Skeletal muscle tissue (tissue), 4 donors: ENCODE data around the gene RASD1. TPM values are rescaled to one million over a fixed set of nuclear protein-coding genes. Genes with fewer than 3 reads are reported as not detected.

Experiments
- H3K27ac ChIP-seq: one replicate; pipeline ENCODE4 v1.7.0; 2013; ENCODE audit warnings: mild to moderate bottlenecking, low read depth, low read length, inconsistent platforms
- H3K27me3 ChIP-seq, 3 donors: one replicate each; pipeline ENCODE4 v1.7.0; 2013; ENCODE audit warnings: low read length in 3 of 3; ENCODE audit not compliant: control insufficient read depth in 3 of 3, insufficient read depth in 3 of 3
- H3K36me3 ChIP-seq, 3 donors: one replicate each; pipeline ENCODE4 v1.7.0; 2013; ENCODE audit warnings: low read length in 3 of 3; ENCODE audit not compliant: control insufficient read depth in 3 of 3, insufficient read depth in 3 of 3
- H3K4me1 ChIP-seq, 3 donors: one replicate each; pipeline ENCODE4 v1.7.0; 2013; ENCODE audit warnings: low read length in 3 of 3, mild to moderate bottlenecking in 3 of 3; ENCODE audit not compliant: control insufficient read depth in 3 of 3, insufficient read depth in 3 of 3
- H3K4me3 ChIP-seq, 3 donors: one replicate each; pipeline ENCODE4 v1.7.0; 2013; ENCODE audit warnings: low read length in 3 of 3
- H3K9ac ChIP-seq, 3 donors: one replicate each; pipeline ENCODE4 v1.7.0; 2013; ENCODE audit warnings: low read length in 3 of 3, mild to moderate bottlenecking in 3 of 3, moderate library complexity in 2 of 3, low read depth in 1 of 3
- H3K9me3 ChIP-seq, 3 donors: one replicate each; pipeline ENCODE4 v1.7.0; 2013; ENCODE audit warnings: low read length in 3 of 3; ENCODE audit not compliant: control insufficient read depth in 3 of 3
- total RNA-seq: library from RNA; depleted of rRNA; stranded (reverse); fragments of >200 nt; gene quantifications from one replicate; pipeline ENCODE4 v1.2.3, GENCODE V29; 2014
- donor health status: Osteomylitis.

The RASD1 gene
- total RNA-seq, 1 donor from 2014 or later, result 4.2 TPM

DNA sequence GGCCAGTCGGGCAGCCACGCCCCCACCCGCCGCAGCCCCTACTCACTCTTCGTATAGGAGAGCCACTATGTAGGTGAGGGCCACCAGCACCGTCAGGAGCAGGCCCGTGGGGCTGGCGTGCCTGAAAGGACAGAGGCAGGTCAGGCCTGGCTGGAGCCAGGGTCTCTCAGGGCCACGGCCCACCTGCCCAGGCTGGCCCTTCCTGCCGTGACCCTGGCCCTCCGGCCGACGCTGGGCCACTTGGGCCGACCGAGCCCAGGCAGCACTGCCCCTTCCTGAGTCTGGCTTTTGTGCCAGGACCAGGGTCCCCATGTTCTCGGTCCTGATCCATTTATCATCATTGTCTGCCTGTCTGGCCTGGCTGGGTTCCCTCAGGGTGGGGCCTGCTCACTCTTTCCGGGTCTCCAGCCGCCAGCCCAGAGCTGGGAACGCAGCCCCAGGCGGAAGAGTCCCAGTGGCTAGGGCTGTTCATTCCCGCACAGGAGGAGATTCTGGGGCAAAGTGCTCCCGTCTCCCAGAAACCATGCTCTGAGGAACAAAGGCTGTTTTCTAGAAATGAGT is 10.1 kb upstream of the RASD1 start:
- peaks cover 16 to 37% (median 19%) of the 10 kb centered on the region in 3 donors for H3K4me1 ChIP-seq
- peak overlapping the region; percentile 86 for H3K27ac ChIP-seq
- H3K27me3 ChIP-seq, result no peaks in the 10 kb centered on the region
- no peaks in the 10 kb centered on the region for H3K36me3 ChIP-seq
- H3K9ac ChIP-seq, result peak overlapping the region; percentile 20 to 72 (median 53)
- H3K4me3 ChIP-seq, result no peak overlapping the region
- no peaks in the 10 kb centered on the region for H3K9me3 ChIP-seq

DNA sequence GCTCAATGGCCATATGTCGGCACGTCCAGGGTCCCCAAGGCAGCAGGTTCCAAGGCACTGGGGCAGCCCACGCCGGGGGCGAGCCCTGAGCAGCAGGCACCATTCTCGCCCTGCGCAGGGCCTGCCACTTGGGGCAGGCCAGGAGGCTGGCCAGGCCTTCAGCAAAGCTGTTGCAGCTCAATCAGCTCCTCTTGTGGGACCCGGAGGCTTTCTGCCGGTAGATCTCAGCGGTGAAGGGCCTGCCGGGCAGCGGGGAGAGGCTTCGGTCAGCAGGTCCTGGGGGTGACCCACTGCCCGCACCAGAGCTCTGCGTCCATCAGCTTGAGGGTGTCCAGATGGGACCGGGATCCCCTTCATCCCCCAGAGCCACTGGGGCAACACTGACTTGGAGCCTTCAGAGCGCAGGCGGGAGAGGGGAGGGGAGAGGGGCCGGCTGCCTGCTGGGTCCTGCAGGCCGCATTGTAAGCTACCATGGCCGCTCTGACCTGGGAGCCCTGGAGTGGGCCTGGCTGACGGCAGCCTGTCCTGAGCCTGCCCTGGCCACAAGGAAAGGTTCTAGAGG is 9.5 kb upstream of the RASD1 start:
- Histone ChIP-seq H3K36me3 (no peaks in the 10 kb centered on the region), H3K27me3 (no peaks in the 10 kb centered on the region), H3K9ac (no peak overlapping the region), H3K4me3 (no peak overlapping the region), H3K27ac (peak overlapping the region; percentile 86), H3K4me1 (peaks cover 16 to 32% (median 19%) of the 10 kb centered on the region in 3 donors), H3K9me3 (no peaks in the 10 kb centered on the region)

DNA sequence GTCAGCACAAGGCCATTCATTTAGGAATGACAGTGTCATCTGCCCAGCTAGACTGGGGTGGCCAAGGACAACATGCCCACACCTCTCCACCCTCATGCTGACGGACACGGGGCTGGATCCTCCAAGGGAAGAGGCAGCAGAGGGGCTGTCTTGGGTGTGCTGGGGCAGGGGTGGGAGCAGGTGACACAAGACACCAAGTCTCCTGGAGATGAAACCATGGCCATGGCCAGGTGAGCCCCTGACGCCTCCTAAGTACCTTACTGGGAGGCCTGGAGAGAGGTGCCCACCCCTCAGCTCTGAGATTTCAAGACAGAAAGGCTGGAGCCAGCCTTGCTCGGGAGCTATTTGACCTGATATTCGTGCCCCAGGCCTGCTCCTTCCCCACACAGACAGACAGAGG is 9.0 kb upstream of the RASD1 start:
- Histone ChIP-seq H3K4me1 (peaks cover 16 to 27% (median 19%) of the 10 kb centered on the region in 3 donors), H3K36me3 (no peaks in the 10 kb centered on the region), H3K27ac (no peak overlapping the region), H3K9me3 (no peaks in the 10 kb centered on the region), H3K27me3 (no peaks in the 10 kb centered on the region), H3K9ac (no peak overlapping the region), H3K4me3 (no peak overlapping the region)

DNA sequence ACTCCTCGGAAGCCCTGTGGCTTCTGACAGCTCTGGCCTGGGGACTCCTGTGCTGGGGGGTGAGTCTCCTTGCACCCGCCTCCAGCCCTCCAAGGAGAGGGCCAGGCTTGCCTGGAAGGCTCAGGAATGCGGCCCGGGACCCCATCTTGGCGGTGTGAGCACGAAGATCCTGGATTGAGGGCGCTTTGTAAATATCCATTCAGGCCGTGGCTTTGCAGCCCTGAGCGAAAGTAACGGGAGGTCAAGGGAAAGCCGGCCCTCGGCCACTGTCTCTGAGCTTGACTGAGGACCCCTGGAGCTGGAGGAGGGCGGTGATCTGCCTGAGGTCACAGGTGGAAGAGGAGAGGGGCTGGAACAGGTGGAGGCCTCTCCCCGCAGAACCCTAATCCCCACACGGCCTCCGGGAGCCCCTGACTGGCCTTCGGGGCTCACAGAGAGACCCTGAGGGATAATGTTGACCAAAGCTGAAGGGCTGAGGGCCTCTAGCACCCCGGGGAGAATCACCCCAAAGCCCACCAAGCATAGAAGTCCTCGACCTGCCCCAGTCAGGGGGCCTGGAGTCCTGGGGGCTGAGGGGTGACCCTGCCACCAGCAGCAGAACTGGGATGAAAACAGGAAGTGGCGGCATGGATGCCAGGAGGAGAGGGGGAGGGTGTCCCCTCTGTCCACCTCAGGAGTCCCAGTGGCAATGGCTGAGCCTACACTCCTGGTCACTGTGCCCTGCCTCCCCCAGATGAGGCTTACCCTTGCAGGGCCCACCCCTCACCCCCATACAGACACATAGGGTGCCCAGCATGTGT is 8.3 kb upstream of the RASD1 start:
- H3K4me1 ChIP-seq, result peaks cover 16 to 27% (median 19%) of the 10 kb centered on the region in 3 donors
- H3K36me3 ChIP-seq, result no peaks in the 10 kb centered on the region
- no peak overlapping the region for H3K9ac ChIP-seq
- no peak overlapping the region for H3K4me3 ChIP-seq
- no peak overlapping the region for H3K27ac ChIP-seq
- H3K9me3 ChIP-seq, result no peaks in the 10 kb centered on the region
- no peaks in the 10 kb centered on the region for H3K27me3 ChIP-seq

DNA sequence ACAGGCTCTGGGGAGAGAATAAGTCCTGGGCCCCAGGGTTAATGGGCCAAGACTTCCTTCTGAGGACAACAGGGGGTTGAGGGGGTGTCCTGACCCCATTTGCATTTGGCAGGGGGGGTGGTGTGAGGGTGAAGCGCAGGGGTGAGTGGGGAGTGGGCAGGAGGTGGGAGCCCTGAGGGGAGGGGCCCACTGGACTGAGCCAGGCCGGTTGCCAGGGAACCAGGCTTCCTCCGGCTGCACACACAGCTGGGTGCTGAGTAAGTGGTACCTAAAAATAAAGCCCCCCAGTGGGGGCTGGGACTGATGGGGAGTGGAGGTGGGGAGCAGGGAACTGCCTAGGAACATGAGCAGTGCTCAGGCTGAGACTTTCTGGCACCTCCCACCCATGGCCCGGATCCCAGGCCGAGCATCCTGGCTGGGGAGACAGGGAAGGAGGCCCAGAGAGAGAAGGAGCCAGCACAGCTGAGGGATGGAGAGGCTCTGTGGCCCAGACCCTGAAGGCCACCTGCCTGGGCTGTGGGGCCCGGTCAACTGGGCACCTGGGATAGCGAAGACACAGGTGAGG is 7.5 kb upstream of the RASD1 start:
- no peak overlapping the region for H3K27ac ChIP-seq

DNA sequence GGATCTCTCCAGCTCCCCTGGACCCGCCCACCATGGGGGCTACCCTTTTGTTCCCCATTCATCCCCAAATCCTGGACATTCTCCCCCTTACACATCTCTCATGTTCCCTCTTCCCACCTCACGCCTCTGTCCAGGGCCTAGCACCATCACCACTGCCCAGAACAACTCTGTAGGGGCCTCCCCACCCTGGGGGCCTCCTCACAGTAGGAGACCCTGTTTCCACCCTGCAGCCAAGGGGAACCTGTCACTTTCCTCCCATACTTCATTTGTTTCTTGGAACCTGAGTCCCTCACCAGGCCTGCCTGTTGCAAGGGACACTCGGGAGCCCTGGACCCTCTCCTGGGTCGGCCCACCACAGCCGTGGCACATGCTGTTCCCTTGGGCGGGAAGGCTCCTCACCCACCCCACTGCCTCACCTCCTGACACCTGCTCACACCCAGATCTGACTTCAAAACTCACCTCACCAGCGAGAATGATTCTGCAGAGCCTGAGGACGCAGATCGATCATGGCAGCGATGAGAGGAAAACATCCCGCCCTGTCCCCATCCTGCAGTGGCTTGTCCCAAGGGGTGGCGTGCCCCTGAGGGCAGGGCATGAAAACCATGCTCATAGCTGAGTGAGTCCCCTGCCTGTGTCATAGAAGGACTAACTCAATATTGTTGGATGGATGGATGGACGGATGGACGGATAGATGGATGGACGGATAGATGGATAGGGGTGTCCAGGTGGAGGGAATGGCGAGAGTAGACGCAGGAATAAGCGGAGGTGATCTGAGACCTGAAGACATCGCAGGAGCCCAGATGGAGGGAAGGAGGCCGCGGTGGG is 6.8 kb upstream of the RASD1 start:
- H3K9me3 ChIP-seq, result no peaks in the 10 kb centered on the region
- no peaks in the 10 kb centered on the region for H3K36me3 ChIP-seq
- H3K4me3 ChIP-seq, result no peak overlapping the region
- H3K27me3 ChIP-seq, result no peaks in the 10 kb centered on the region
- peaks cover 16 to 25% (median 19%) of the 10 kb centered on the region in 3 donors for H3K4me1 ChIP-seq
- no peak overlapping the region for H3K9ac ChIP-seq
- H3K27ac ChIP-seq, result no peak overlapping the region

More for the DNA sequence above, 7.5 kb upstream of the RASD1 start:
- H3K9ac ChIP-seq, result no peak overlapping the region
- no peaks in the 10 kb centered on the region for H3K36me3 ChIP-seq
- no peaks in the 10 kb centered on the region for H3K27me3 ChIP-seq
- no peaks in the 10 kb centered on the region for H3K9me3 ChIP-seq
- H3K4me3 ChIP-seq, result no peak overlapping the region
- H3K4me1 ChIP-seq, result peaks cover 16 to 27% (median 19%) of the 10 kb centered on the region in 3 donors

DNA sequence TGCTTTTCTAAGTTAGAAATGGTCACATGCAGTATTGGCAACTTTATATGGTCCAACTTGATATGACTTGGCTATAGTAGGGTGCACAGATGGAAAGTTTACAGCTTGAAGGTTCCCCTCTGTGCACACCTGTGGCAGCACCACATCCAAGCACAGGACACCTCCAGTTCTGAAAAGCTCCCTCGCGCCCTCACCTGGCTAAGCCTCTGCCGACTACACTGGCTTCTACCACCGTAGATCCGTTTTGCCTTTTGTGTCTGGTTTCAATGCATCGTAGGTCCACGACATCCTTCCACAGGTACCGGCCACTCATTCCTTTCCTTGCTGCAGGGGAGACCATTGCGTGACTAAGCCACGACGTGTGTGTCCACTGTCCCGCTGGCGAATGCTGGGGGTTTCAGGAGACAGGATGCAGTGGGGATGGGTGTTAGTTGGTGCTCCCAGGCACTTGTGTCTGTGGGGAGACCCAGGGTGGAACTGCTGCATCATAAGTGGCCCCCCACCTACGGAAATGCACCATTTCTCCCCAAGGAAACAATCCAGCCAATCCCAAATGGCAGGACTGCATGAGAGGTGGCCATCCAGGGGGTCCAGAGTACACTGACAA is 4.9 kb upstream of the RASD1 start:
- H3K36me3 ChIP-seq, result no peaks in the 10 kb centered on the region
- no peak overlapping the region for H3K9ac ChIP-seq
- peaks cover 9 to 11% (median 10%) of the 10 kb centered on the region in 3 donors for H3K4me1 ChIP-seq
- H3K27ac ChIP-seq, result no peak overlapping the region
- H3K27me3 ChIP-seq, result no peaks in the 10 kb centered on the region
- no peaks in the 10 kb centered on the region for H3K9me3 ChIP-seq
- H3K4me3 ChIP-seq, result no peak overlapping the region

DNA sequence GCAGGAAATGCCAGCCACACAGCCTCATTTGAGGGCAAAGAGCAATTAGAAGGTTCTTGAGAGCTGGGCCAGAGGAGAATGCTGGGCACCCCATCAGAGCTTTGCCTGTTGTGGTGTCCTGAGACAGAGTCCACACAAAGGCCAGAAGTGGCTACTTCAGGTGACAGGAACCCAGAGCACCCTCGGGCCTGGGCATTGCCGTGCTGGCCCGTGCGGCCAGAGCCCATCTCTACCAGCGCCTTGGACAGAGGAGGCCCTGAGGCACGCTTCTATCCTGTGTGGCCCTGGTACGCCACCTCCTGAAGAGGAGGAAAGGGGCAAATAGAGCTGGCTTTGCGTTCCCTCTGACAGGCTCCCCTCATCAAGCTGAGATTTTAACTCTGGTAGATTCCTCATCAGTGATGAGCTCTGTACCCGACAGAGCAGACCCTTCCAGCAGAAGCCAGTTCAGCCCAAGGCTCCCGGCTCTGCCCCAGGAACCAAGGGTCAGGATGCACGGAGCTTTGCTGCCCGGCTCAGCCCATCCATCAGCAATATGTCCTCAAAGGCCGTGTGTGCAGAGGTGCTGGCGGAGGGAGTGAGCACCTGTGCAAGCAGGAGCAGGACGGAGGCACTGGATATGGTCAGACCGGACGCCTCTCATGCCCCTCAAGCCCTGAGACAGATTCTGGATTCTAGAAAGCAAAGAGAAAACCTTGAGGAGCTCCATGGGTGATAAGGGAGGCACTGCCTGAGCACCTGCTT is 3.4 kb upstream of the RASD1 start:
- Histone ChIP-seq H3K9ac (no peak overlapping the region), H3K36me3 (no peaks in the 10 kb centered on the region), H3K27ac (no peak overlapping the region), H3K9me3 (no peaks in the 10 kb centered on the region), H3K4me1 (peaks cover 19 to 23% (median 22%) of the 10 kb centered on the region in 3 donors), H3K4me3 (no peak overlapping the region), H3K27me3 (no peaks in the 10 kb centered on the region)
